Caco-2 (cell line): Measurements from ENCODE around the gene ZNF443. TPM values are rescaled to one million over a fixed set of nuclear protein-coding genes. Genes with fewer than 3 reads are reported as not detected.

ENCODE experiments used
- BruUV-seq: library from RNA; stranded (reverse); fragments of 400-500 nt; replicated peaks from 2 replicates; lab custom pipeline; 2021; lab: Mats Ljungman, UMichigan
- CTCF ChIA-PET: fragments of 300-600 bp; sonication (Branson Sonifier 250); formaldehyde crosslinking; loops from one replicate; lab custom pipeline; 2022; ENCODE audit warnings: antibody characterized with exemption; lab: Charles Lee
- POLR2A ChIA-PET: fragments of 300-600 bp; sonication (Branson Sonifier 250); formaldehyde crosslinking; loops from one replicate; lab custom pipeline; 2022; ENCODE audit warnings: antibody characterized with exemption; lab: Charles Lee
- DNase-seq, 2 experiments: peaks; one replicate each; pipeline versions ENCODE4 v3.0.0 to v3.0.0-alpha.2; 2020 to 2022
- H3K27me3 ChIP-seq: replicated peaks from 2 replicates; pipeline ENCODE4 v1.6.0; 2011; ENCODE audit warnings: low read length; ENCODE audit not compliant: control insufficient read depth, insufficient read depth
- H3K36me3 ChIP-seq: 2 replicates; pipeline ENCODE4 v1.5.1; 2011; ENCODE audit warnings: low read length; ENCODE audit not compliant: control insufficient read depth, insufficient read depth
- H3K4me1 ChIP-seq: fragments of 250-450 bp; sonication (Bioruptor Pico); 2 replicates; pipeline ENCODE4 v1.5.1; 2020; ENCODE audit warnings: mild to moderate bottlenecking
- H3K4me3 ChIP-seq: 2 replicates; pipeline ENCODE4 v1.5.1; 2011; ENCODE audit warnings: low read depth, mild to moderate bottlenecking, control low read depth, low read length
- H3K9me3 ChIP-seq: fragments of 250-450 bp; sonication (Bioruptor Pico); 2 replicates; pipeline ENCODE4 v1.5.1; 2020; ENCODE audit warnings: mild to moderate bottlenecking, moderate library complexity
- H3K27ac Mint-ChIP-seq: one replicate; pipeline ENCODE4 v1.8.0; 2022; ENCODE audit warnings: mixed read lengths; ENCODE audit not compliant: unreplicated experiment
- H3K27me3 Mint-ChIP-seq: one replicate; pipeline ENCODE4 v1.8.0; 2022; ENCODE audit warnings: mixed read lengths; ENCODE audit not compliant: insufficient read depth, unreplicated experiment
- H3K36me3 Mint-ChIP-seq: one replicate; pipeline ENCODE4 v1.8.0; 2022; ENCODE audit warnings: mild to moderate bottlenecking, mixed read lengths; ENCODE audit not compliant: insufficient read depth, unreplicated experiment
- H3K4me1 Mint-ChIP-seq: one replicate; pipeline ENCODE4 v1.8.0; 2022; ENCODE audit warnings: low read depth, mixed read lengths; ENCODE audit not compliant: unreplicated experiment
- H3K4me3 Mint-ChIP-seq: one replicate; pipeline ENCODE4 v1.8.0; 2022; ENCODE audit warnings: mild to moderate bottlenecking, moderate library complexity, mixed read lengths; ENCODE audit not compliant: unreplicated experiment
- H3K9me3 Mint-ChIP-seq: one replicate; pipeline ENCODE4 v1.8.0; 2022; ENCODE audit warnings: mixed read lengths; ENCODE audit not compliant: unreplicated experiment
- CTCF ChIP-seq, 2 experiments: fragments of 200-600 bp in 1 of 2; IDR thresholded peaks; 1 replicate in 1 of 2; 2 replicates in 1 of 2; pipeline versions ENCODE4 v1.5.1 to v1.8.0; 2011 to 2022; ENCODE audit warnings: antibody characterized with exemption in 1 of 2, control low read depth in 1 of 2, inconsistent platforms in 1 of 2, low read depth in 1 of 2, low read length in 1 of 2, mild to moderate bottlenecking in 1 of 2, moderate library complexity in 1 of 2; ENCODE audit not compliant: insufficient read depth in 1 of 2, severe bottlenecking in 1 of 2, unreplicated experiment in 1 of 2
- intact Hi-C: fragments of 100-400 bp; cut with micrococcal nuclease; formaldehyde crosslinking; loops from one replicate; pipeline ENCODE4 v1.10.0; 2022; ENCODE audit not compliant: unreplicated experiment
- total RNA-seq: library from RNA; stranded (reverse); gene quantifications from 2 replicates; pipeline ENCODE4 v1.2.3, GENCODE V29; 2022

ZNF443 gene
- total RNA-seq, 1 experiment from 2014 or later: 5.1 TPM

- H3K27ac Mint-ChIP-seq: no peak overlapping the region
- H3K36me3 Mint-ChIP-seq: peaks cover 5% of the 10 kb centered on the region
- no peaks in the 10 kb centered on the region for H3K27me3 Mint-ChIP-seq
- H3K9me3 ChIP-seq: no peaks in the 10 kb centered on the region; the same call in 1 of the 2 replicates
- no peak overlapping the region for H3K4me3 Mint-ChIP-seq
- peaks cover 46% of the 10 kb centered on the region for H3K9me3 Mint-ChIP-seq
- H3K4me1 ChIP-seq: no peaks in the 10 kb centered on the region
- no peak for TF ChIP-seq CTCF (IDR thresholded peaks at IDR 0.05; ENCODE audit: insufficient read depth in 1 of 2, low read depth in 1 of 2, low read length in 1 of 2, severe bottlenecking in 1 of 2, unreplicated experiment in 1 of 2)
- intact Hi-C loops: no loop called here
- H3K36me3 ChIP-seq: no peaks in the 10 kb centered on the region
- POLR2A ChIA-PET: no interaction called here
- CTCF ChIA-PET: no interaction called here
- DNase-seq: no peak
- H3K4me3 ChIP-seq: no peak overlapping the region
- no peaks in the 10 kb centered on the region for H3K4me1 Mint-ChIP-seq
- no TSS peak for BruUV-seq
- no peaks in the 10 kb centered on the region for H3K27me3 ChIP-seq
Observed at GRCh38 chr19:12380444-12380737, 60.4 kb downstream of the ZNF443 start.

DNA sequence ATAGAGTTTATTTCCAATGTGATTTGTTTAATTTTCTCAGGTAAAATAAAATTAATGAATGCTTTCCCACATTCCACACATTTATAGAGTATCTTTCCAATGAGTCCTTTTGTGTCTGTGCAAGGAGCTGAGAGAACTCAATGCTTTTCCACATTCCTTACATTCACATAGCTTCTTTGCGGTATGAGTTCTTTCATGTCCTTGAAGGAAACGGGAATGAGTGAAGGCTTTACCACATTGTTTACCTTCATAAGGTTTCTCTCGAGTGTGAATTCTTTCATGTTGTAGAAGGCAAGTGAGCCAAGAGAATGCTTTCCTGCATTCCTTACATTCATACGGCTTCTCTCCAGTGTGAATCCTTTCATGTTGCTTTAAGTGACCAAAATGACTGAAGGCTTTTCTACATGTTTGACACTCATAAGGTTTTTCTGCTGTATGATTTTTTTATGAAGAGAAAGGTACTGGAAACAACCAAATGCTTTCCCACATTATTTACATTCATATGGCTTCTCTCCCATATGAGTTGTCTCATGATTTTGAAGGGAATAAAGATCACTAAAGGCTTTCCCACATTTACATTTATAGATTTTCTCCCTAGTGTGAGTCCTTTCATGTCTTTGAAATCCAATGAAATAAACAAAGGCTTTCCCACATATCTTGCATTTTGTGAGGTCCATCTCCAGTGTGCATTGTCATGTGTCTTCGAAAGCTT lies 60.9 kb downstream of the ZNF443 start:
- Mint-ChIP-seq H3K4me1 (no peaks in the 10 kb centered on the region), H3K9me3 (peaks cover 51% of the 10 kb centered on the region), H3K27me3 (no peaks in the 10 kb centered on the region), H3K36me3 (peaks cover 5% of the 10 kb centered on the region), H3K27ac (no peak overlapping the region), H3K4me3 (no peak overlapping the region)
- Histone ChIP-seq H3K27me3 (no peaks in the 10 kb centered on the region), H3K4me1 (no peaks in the 10 kb centered on the region), H3K36me3 (no peaks in the 10 kb centered on the region), H3K4me3 (no peak overlapping the region), H3K9me3 (no peaks in the 10 kb centered on the region; the same call in 1 of the 2 replicates)
- TF ChIP-seq CTCF (IDR thresholded peaks at IDR 0.05; ENCODE audit: insufficient read depth in 1 of 2, low read depth in 1 of 2, low read length in 1 of 2, severe bottlenecking in 1 of 2, unreplicated experiment in 1 of 2): no peak
- no peak for DNase-seq
- no TSS peak for BruUV-seq
- CTCF ChIA-PET: no interaction called here
- intact Hi-C loops: no loop called here
- POLR2A ChIA-PET: no interaction called here

Other genes with a start within 250 kb of the ZNF443 start
- 6.7 and 8.0 TPM in 2 replicates for gene ZNF44, start 146.1 kb downstream of the ZNF443 start, total RNA-seq
- 3.0 and 3.4 TPM in 2 replicates for gene ZNF563, start 107.4 kb downstream of the ZNF443 start, total RNA-seq
- gene ZNF442, start 75.3 kb downstream of the ZNF443 start, total RNA-seq: 1.9 and 3.1 TPM in 2 replicates
- gene ZNF799, start 39.8 kb downstream of the ZNF443 start, total RNA-seq: 7.4 and 8.0 TPM in 2 replicates
- 1.7 and 2.4 TPM in 2 replicates for gene ZNF709, start 43.8 kb upstream of the ZNF443 start, total RNA-seq
- gene ZNF564, start 110.5 kb upstream of the ZNF443 start, total RNA-seq: 11.1 and 11.6 TPM in 2 replicates
- 6.1 and 6.3 TPM in 2 replicates for gene ZNF490, start 169.8 kb upstream of the ZNF443 start, total RNA-seq
- gene ZNF791, start 169.9 kb upstream of the ZNF443 start, total RNA-seq: 15.2 and 18.9 TPM in 2 replicates
- gene MAN2B1, start 225.7 kb upstream of the ZNF443 start, total RNA-seq: 70.5 and 88.9 TPM in 2 replicates
- gene WDR83, start 225.8 kb upstream of the ZNF443 start, total RNA-seq: 17.5 and 20.4 TPM in 2 replicates
- 76.3 and 76.4 TPM in 2 replicates for gene DHPS, start 240.9 kb upstream of the ZNF443 start, total RNA-seq
- 0.91 TPM in 1 of 2 replicates, not detected in the other for gene GNG14, start 247.0 kb upstream of the ZNF443 start, total RNA-seq